GM18951 (cell line): ENCODE results near the gene AMH.

Experiments used
- POLR2A ChIP-seq: IDR thresholded peaks from 4 replicates; pipeline ENCODE4 v1.6.1; 2011; ENCODE audit warnings: mild to moderate bottlenecking; ENCODE audit not compliant: insufficient read length, insufficient read depth; ENCODE audit errors: extremely low read depth
- in situ Hi-C: fragments of 300-500 bp; cut with MboI; formaldehyde crosslinking; loops from one replicate; pipeline ENCODE4 v1.12.0; 2022; ENCODE audit warnings: low sequenced_read_pairs, mixed read lengths, inconsistent platforms; ENCODE audit not compliant: unreplicated experiment

Gene AMH

DNA sequence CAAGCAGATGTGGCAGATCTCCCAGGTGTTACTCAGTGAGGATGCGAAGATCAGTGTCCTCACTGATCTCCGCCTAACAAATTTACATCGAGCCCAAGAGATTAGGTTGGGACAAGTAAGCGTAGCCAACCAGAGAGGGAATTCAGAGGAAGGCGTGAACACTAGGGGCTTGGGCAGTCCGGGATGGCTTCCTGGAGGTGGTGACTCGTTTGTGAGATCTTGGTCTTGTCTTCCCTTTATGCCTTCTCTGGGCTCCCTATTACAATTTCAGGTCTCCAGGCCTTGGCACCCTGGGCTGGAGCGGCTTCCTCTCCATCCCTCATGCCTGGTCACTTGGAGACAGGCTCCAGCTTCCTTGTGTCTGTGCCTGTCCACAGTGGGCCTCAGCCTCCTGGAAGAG is 6.3 kb upstream of the AMH start:
- peak; percentile 9 for TF ChIP-seq POLR2A
- in situ Hi-C loops, result no loop called here

DNA sequence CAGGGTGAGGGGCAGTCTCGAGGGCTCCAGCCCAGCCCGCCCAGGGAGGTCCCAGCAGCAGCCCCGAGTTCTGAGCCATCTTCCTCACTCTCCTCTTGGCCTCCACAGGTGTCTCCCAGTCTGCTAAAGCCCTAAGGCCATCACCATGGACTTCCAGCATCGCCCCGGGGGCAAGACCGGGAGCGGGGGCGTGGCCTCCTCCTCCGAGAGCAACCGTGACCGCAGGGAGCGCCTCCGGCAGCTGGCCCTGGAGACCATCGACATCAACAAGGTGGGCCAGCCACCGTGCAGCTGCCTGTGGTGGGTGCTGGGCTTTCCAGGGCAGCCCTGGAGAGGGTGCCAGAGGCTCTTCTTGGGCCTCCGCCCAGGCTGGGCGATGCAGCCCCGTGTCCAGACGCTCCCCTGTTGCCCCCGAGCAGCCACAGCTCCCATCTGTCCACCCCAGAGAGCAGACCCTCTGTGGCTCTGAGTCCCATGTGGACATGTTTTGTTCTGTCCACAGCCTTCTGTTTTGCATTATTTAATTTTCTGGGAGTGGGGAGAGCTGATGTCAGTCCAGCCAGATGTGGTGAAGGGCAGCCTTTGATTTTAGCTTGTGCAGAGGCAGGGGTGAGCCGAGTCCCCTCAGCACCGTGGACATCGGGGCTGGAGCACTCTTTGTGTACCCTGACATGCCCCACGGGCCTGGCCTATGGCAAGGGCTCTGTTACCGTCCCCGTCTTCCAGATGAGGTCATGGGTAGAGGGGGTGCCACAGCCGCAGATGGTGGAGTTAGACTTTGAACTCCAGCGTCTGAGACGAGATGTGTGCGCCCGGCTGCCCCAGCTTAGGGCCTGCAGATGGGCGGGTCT is 5.6 kb upstream of the AMH start:
- TF ChIP-seq POLR2A, result peak; percentile 3
- in situ Hi-C loops, result no loop called here

DNA sequence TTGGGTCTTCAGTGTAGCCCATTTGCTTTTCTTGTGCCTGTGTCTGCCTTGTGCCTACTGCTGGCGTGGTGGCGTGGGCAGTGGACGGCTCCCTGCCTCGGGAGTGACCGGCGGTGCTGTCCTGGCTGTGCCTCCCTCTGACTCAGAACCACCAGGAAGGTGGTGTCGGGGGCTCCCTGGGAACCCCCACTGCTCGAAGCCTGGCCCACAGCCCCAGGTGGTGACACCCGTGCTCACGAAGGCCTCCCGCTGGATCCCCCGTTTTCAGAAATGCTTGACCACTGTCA is 5.1 kb upstream of the AMH start:
- in situ Hi-C loops, result no loop called here
- no peak for TF ChIP-seq POLR2A

- in situ Hi-C loops, result no loop called here
- TF ChIP-seq POLR2A, result no peak
These were observed 4.6 kb upstream of the AMH start for GRCh38 chr19:2244486-2244885.

GRCh38 chr19:2245273-2245672 is 3.9 kb upstream of the AMH start:
- in situ Hi-C loops, result no loop called here
- no peak for TF ChIP-seq POLR2A

GRCh38 chr19:2246014-2246620 is 3.0 kb upstream of the AMH start:
- in situ Hi-C loops, result no loop called here
- no peak for TF ChIP-seq POLR2A

DNA sequence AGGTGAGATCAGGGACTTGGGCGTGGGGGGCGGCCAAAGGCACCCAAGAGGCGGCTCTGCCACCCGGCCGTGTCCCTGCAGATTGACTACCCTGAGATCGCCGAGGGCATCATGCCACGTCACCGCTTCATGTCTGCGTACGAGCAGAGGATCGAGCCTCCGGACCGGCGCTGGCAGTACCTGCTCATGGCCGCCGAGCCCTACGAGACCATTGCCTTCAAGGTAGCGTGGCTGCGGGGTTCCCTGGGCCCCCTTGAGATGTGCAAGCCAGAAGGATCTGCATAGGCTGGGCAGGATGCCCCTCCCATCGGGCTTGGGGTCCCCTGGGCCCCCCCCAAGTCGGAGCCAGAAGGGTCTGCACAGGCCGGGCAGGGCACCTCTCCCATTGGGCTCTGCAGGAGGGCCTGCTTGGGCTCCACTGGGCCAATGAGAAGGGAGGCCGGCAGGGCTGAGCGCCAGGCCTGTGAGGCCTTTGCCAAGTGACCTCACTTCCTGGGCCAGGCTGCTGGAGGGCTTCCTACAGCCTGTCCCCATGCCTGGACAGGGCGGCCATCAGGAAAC is 2.2 kb upstream of the AMH start:
- in situ Hi-C loops, result no loop called here
- TF ChIP-seq POLR2A, result no peak

GRCh38 chr19:2247433-2248101 is 1.6 kb upstream of the AMH start:
- in situ Hi-C loops, result no loop called here
- no peak for TF ChIP-seq POLR2A

DNA sequence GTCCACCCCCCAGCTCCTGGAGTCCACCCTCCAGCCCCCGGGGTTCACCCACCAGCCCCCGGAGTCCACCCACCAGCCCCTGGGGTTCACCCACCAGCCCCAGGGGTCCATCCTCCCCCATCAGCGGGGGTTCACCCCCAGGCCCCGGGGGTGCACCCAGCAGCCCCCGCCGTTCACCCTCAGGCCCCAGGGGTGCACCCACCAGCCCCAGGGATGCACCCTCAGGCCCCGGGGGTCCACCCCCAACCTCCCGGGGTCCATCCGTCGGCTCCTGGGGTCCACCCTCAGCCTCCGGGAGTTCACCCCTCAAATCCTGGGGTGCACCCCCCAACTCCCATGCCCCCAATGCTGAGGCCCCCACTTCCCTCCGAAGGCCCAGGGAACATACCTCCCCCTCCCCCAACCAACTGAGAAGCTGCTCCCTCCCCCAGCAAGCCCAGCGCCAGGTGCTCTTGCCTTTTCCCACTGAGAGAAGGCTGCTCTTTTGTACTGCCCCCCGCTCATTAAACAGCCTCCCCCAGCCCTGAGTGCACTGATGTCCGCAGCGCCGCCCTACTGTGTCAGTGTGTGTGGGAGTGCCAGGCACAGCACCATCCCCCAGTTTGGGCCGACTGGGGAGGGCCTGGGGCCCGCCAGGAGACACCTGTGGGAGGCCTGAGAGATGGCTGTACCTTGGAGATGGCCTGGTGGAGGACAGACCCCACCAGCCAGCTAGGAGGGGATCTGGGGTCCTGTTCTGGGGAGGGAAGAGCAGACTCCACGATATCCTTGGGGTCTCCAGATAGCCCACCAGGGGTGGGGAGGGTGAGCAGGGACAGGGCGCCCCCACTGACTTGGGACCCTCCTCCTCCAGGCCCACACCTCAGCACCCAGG is 750 bp upstream of the AMH start:
- in situ Hi-C loops, result no loop called here
- no peak for TF ChIP-seq POLR2A

GRCh38 chr19:2249880-2250765 is 1.0 kb downstream of the AMH start:
- in situ Hi-C loops, result no loop called here
- no peak for TF ChIP-seq POLR2A

GRCh38 chr19:2250766-2251105 is 1.6 kb downstream of the AMH start:
- no peak for TF ChIP-seq POLR2A
- in situ Hi-C loops, result no loop called here

DNA sequence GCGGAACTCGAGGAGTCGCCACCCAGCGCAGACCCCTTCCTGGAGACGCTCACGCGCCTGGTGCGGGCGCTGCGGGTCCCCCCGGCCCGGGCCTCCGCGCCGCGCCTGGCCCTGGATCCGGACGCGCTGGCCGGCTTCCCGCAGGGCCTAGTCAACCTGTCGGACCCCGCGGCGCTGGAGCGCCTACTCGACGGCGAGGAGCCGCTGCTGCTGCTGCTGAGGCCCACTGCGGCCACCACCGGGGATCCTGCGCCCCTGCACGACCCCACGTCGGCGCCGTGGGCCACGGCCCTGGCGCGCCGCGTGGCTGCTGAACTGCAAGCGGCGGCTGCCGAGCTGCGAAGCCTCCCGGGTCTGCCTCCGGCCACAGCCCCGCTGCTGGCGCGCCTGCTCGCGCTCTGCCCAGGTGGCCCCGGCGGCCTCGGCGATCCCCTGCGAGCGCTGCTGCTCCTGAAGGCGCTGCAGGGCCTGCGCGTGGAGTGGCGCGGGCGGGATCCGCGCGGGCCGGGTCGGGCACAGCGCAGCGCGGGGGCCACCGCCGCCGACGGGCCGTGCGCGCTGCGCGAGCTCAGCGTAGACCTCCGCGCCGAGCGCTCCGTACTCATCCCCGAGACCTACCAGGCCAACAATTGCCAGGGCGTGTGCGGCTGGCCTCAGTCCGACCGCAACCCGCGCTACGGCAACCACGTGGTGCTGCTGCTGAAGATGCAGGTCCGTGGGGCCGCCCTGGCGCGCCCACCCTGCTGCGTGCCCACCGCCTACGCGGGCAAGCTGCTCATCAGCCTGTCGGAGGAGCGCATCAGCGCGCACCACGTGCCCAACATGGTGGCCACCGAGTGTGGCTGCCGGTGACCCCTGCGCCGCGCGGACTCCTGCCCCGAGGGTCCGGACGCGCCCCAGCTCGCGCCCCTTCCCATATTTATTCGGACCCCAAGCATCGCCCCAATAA is 2.3 kb downstream of the AMH start:
- TF ChIP-seq POLR2A, result no peak

More for the DNA sequence above, 2.3 kb downstream of the AMH start:
- in situ Hi-C loops, result no loop called here
